Measurements from ENCODE around the gene AEBP2. TPM values are rescaled to one million over a fixed set of nuclear protein-coding genes. Genes with fewer than 3 reads are reported as not detected.

AEBP2 gene
- total and polyA plus RNA-seq, 2 of the 8 experiments (the other 6 are each of a cell fraction or from before 2014, with no cell fraction given): 13.6 to 61.4 TPM

DNA sequence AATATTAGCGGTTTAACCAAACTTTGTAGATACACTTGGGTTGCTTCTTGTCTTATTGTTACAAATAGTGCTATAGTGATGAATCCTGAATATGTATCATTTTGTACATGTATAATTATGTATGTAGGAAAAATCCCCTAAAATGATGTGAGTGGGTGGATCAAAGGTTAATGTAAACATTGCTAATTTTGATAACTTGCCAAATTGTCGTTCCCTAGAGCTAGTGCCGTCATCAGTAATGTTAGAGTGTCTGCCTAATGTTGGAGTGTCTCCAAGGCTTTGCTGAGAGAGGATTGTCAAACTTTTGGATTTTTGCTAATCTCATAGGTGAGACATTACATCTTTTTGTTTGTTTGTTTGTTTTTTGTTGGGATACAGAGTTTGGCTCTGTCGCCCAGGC lies 44.4 kb downstream of the AEBP2 start:
- 96% methylated on average over 4 of the region's 4 CpGs; no CpG with 5 or more reads in 1 of the 2 experiments for WGBS, 2 experiments (ENCODE audit: extremely low coverage in 1 of 2, insufficient coverage in 1 of 2, insufficient read length in 1 of 2, insufficient replicate concordance in 2 of 2, low coverage in 1 of 2, low lambda C conversion rate in 2 of 2, missing lambda C conversion rate in 1 of 2)
- peaks cover 3 to 14% (median 8%) of the 10 kb centered on the region in 4 experiments for H3K4me1 ChIP-seq (replicated peaks in 1 of 4; ENCODE audit: control insufficient read depth in 3 of 4, insufficient read depth in 4 of 4, low read length in 3 of 4)
- no peak for TF ChIP-seq PHF8 (conservative IDR thresholded peaks at IDR 0.05; ENCODE audit: low read depth, low read length)
- no peak overlapping the region for H3K27ac ChIP-seq (ENCODE audit: low read depth, low read length)
- peaks cover 4% of the 10 kb centered on the region; the same call in 1 of the 2 replicates for H3K79me1 ChIP-seq (ENCODE audit: low read depth, low read length)
- H3K18ac ChIP-seq (ENCODE audit: extremely low read depth, low read length): no peak overlapping the region
- H2BK120ac ChIP-seq (replicated peaks; ENCODE audit: low read depth, low read length): no peak overlapping the region
- ChIA-PET CTCF (ENCODE audit: partially characterized antibody) (interaction anchor here (0.6 to 1.4 kb wide), 2 partner anchors 11 to 167 kb away, joined by 3 to 4 read pairs; no protein-coding TSS in a partner anchor), POLR2A (ENCODE audit: partially characterized antibody) (interaction anchor here (0.6 to 1.6 kb wide), 3 partner anchors 10 to 123 kb away, joined by 3 to 5 read pairs (median 5); no protein-coding TSS in a partner anchor)
- H2BK15ac ChIP-seq (ENCODE audit: low read length): no peak overlapping the region
- H2AFZ ChIP-seq (ENCODE audit: low read length): no peak overlapping the region
- peaks cover 23% of the 10 kb centered on the region in 2 experiments for H4K20me1 ChIP-seq (replicated peaks in 1 of 2; ENCODE audit: control insufficient read depth in 1 of 2, insufficient read depth in 2 of 2, low read length in 2 of 2)
- H3K4ac ChIP-seq (replicated peaks; ENCODE audit: insufficient read length, low read depth, low read length): no peak overlapping the region
- H3K9ac ChIP-seq (replicated peaks in 1 of 4; ENCODE audit: extremely low read depth in 1 of 4, low read depth in 3 of 4, low read length in 3 of 4): no peak overlapping the region
- H2AK5ac ChIP-seq (ENCODE audit: low read depth, low read length): no peak overlapping the region
- no peak overlapping the region for H3K23ac ChIP-seq (ENCODE audit: insufficient read length)
- no peak overlapping the region for H2BK12ac ChIP-seq (ENCODE audit: low read depth, low read length)
- no peak overlapping the region for H4K5ac ChIP-seq (ENCODE audit: insufficient read length, low read depth, low read length)
- FAIRE-seq: no peak
- no peak overlapping the region for H2BK20ac ChIP-seq (ENCODE audit: low read length)
- H3K23me2 ChIP-seq (ENCODE audit: low read depth, low read length): no peaks in the 10 kb centered on the region
- peaks cover 0 to 14% (median 0%) of the 10 kb centered on the region in 4 experiments; a peak in 2 of 8 replicates for H3K36me3 ChIP-seq (ENCODE audit: control insufficient read depth in 2 of 4, insufficient read depth in 4 of 4, low read length in 3 of 4)
- no peak overlapping the region for H3K56ac ChIP-seq (replicated peaks; ENCODE audit: insufficient read length, low read depth, low read length)
- no peak for DNase-seq (ENCODE audit: low read depth in 1 of 2, low spot score in 2 of 2)
- peaks cover 29 to 99% of the 10 kb centered on the region in 2 experiments for H3K79me2 ChIP-seq (ENCODE audit: control insufficient read depth in 1 of 2, insufficient read depth in 2 of 2, low read length in 2 of 2)
- no peak overlapping the region for H3K14ac ChIP-seq (ENCODE audit: insufficient read length)
- H3K27me3 ChIP-seq (replicated peaks in 1 of 4; ENCODE audit: control insufficient read depth in 3 of 4, extremely low read depth in 1 of 4, insufficient read depth in 3 of 4, low read length in 3 of 4): no peaks in the 10 kb centered on the region
- H3K9me3 ChIP-seq (ENCODE audit: insufficient read depth in 2 of 2, low read depth in 1 of 2, low read length in 1 of 2): no peaks in the 10 kb centered on the region
- no peak overlapping the region for H4K91ac ChIP-seq (replicated peaks; ENCODE audit: insufficient read length, low read length)
- no peak overlapping the region for H3K4me3 ChIP-seq (ENCODE audit: extremely low read depth in 1 of 4, insufficient read depth in 2 of 4, low read depth in 3 of 4, low read length in 4 of 4)
- H3K4me2 ChIP-seq (ENCODE audit: insufficient read depth in 1 of 2, low read depth in 2 of 2, low read length in 2 of 2): no peak overlapping the region; a peak in 1 of 4 replicates
- H4K8ac ChIP-seq (ENCODE audit: extremely low read depth, insufficient read depth, low read length): no peak overlapping the region
- H2BK5ac ChIP-seq (ENCODE audit: low read depth, low read length): no peak overlapping the region

Measured in H1 (cell line).